ENCODE data around the gene NUAK1.

DNA sequence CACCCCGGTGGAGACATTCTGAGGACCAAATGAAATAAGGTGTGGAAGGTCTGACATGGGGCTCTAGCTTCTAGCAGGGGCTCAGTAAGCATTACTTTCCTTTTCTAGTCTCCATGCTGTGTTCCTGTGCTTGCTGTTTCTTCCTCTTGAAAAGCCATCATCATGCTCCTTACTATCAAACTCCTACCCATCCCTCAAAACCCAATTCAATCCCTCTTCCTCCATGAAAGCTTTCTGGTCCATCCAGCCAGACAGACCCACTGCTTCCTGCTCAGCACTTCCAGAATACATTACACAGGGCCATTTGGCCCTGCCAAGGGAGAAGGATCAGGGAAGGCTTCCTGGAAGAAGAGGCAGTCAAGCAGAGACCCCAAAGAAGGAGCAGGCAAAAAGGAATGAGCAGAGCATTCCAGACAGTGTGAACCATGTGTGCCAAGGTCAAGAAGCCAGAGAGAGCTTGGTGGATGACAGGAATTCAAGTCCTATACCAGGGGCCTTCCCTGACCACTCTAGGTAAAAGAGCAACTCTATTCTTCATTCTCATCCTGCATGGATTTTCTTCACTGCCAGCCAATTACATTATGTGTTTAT, 59.5 kb downstream of the NUAK1 start:
- TF ChIP-seq EP300 (IDR thresholded peaks at IDR 0.05; ENCODE audit: low read depth) = no peak
- no peak for TF ChIP-seq POLR2A (IDR thresholded peaks at IDR 0.05)
- TF ChIP-seq, protein P1, sequence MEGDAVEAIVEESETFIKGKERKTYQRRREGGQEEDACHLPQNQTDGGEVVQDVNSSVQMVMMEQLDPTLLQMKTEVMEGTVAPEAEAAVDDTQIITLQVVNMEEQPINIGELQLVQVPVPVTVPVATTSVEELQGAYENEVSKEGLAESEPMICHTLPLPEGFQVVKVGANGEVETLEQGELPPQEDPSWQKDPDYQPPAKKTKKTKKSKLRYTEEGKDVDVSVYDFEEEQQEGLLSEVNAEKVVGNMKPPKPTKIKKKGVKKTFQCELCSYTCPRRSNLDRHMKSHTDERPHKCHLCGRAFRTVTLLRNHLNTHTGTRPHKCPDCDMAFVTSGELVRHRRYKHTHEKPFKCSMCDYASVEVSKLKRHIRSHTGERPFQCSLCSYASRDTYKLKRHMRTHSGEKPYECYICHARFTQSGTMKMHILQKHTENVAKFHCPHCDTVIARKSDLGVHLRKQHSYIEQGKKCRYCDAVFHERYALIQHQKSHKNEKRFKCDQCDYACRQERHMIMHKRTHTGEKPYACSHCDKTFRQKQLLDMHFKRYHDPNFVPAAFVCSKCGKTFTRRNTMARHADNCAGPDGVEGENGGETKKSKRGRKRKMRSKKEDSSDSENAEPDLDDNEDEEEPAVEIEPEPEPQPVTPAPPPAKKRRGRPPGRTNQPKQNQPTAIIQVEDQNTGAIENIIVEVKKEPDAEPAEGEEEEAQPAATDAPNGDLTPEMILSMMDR (IDR thresholded peaks at IDR 0.05) = no peak
- TF ChIP-seq POLR2AphosphoS5 (IDR thresholded peaks at IDR 0.05) = no peak
